Neural cell (in vitro differentiated cells): ENCODE results near the gene JAGN1. TPM values are rescaled to one million over a fixed set of nuclear protein-coding genes. Genes with fewer than 3 reads are reported as not detected.

Source experiments
- H2AFZ ChIP-seq: fragments of 200-600, 300-800 bp; sonication (generic), shearing (Covaris generic); 2 replicates; pipeline ENCODE4 v1.6.0; 2014; ENCODE audit warnings: low read depth, mild to moderate bottlenecking, antibody characterized with exemption, low read length, moderate library complexity
- H3F3A ChIP-seq: fragments of 200-600 bp; shearing (Covaris generic); 2 replicates; pipeline ENCODE4 v1.6.1; 2016; ENCODE audit warnings: mild to moderate bottlenecking, moderate library complexity, mixed read lengths, antibody characterized with exemption, low read length; ENCODE audit not compliant: insufficient read depth, poor library complexity, severe bottlenecking
- H3K27ac ChIP-seq: fragments of 200-600, 300-800 bp; sonication (generic), shearing (Covaris generic); 2 replicates; pipeline ENCODE4 v1.5.1; 2014; ENCODE audit warnings: mild to moderate bottlenecking, low read length, moderate library complexity
- H3K27me3 ChIP-seq: fragments of 300-800, 200-600 bp; sonication (generic), shearing (Covaris generic); 2 replicates; pipeline ENCODE4 v1.6.0; 2014; ENCODE audit warnings: mild to moderate bottlenecking, low read depth, low read length, moderate library complexity; ENCODE audit not compliant: insufficient read depth
- H3K36me3 ChIP-seq: fragments of 300-800, 200-600 bp; sonication (generic), shearing (Covaris generic); 2 replicates; pipeline ENCODE4 v1.5.1; 2014; ENCODE audit warnings: mild to moderate bottlenecking, antibody characterized with exemption, low read length, moderate library complexity; ENCODE audit not compliant: insufficient read depth
- H3K4me2 ChIP-seq: fragments of 300-800, 200-600 bp; sonication (generic), shearing (Covaris generic); 2 replicates; pipeline ENCODE4 v1.6.0; 2014; ENCODE audit warnings: mild to moderate bottlenecking, low read length
- H3K4me3 ChIP-seq: fragments of 300-800, 200-600 bp; sonication (generic), shearing (Covaris generic); 2 replicates; pipeline ENCODE4 v1.5.1; 2014; ENCODE audit warnings: mild to moderate bottlenecking, low read length, moderate library complexity
- H3K79me2 ChIP-seq: fragments of 200-600 bp; shearing (Covaris generic); replicated peaks from 2 replicates; pipeline ENCODE4 v1.6.0; 2014; ENCODE audit warnings: mild to moderate bottlenecking, low read length, moderate library complexity; ENCODE audit not compliant: insufficient read depth
- H3K9ac ChIP-seq: fragments of 300-800, 200-600 bp; sonication (generic), shearing (Covaris generic); 2 replicates; pipeline ENCODE4 v1.6.1; 2016; ENCODE audit warnings: mild to moderate bottlenecking, low read length, mixed read lengths
- H3K9me2 ChIP-seq: fragments of 200-600 bp; shearing (Covaris generic); 2 replicates; pipeline ENCODE4 v1.6.1; 2016; ENCODE audit warnings: mild to moderate bottlenecking, low read length, mixed read lengths; ENCODE audit not compliant: insufficient read depth
- H3K9me3 ChIP-seq: fragments of 200-600, 300-800 bp; sonication (generic), shearing (Covaris generic); 2 replicates; pipeline ENCODE4 v1.6.1; 2016; ENCODE audit warnings: mild to moderate bottlenecking, mixed run types, low read length, moderate library complexity, mixed read lengths
- H4K20me1 ChIP-seq: fragments of 200-600 bp; shearing (Covaris generic); 2 replicates; pipeline ENCODE4 v1.6.1; 2016; ENCODE audit warnings: mild to moderate bottlenecking, mixed run types; ENCODE audit not compliant: insufficient read depth
- CTCF ChIP-seq: fragments of 450-650 bp; IDR thresholded peaks from 2 replicates; pipeline ENCODE4 v1.5.1; 2014; ENCODE audit warnings: antibody characterized with exemption, mild to moderate bottlenecking, moderate library complexity; ENCODE audit not compliant: poor library complexity, severe bottlenecking
- EP300 ChIP-seq: fragments of 450-650 bp; conservative IDR thresholded peaks from 2 replicates; pipeline ENCODE4 v1.6.1; 2014; ENCODE audit warnings: antibody characterized with exemption, mild to moderate bottlenecking, moderate library complexity; ENCODE audit not compliant: poor library complexity, severe bottlenecking
- EZH2 ChIP-seq: fragments of 200-600, 300-800 bp; shearing (Covaris generic), sonication (generic); IDR thresholded peaks from 2 replicates; pipeline ENCODE4 v1.6.1; 2014; ENCODE audit warnings: antibody characterized with exemption, low read length, borderline replicate concordance, mild to moderate bottlenecking; ENCODE audit not compliant: insufficient read depth, poor library complexity, severe bottlenecking
- MXI1 ChIP-seq: fragments of 450-650 bp; conservative IDR thresholded peaks from 2 replicates; pipeline ENCODE4 v1.6.1; 2014; ENCODE audit warnings: antibody characterized with exemption, mild to moderate bottlenecking; ENCODE audit not compliant: poor library complexity, severe bottlenecking
- POLR2AphosphoS5 ChIP-seq: IDR thresholded peaks from 2 replicates; pipeline ENCODE4 v1.6.1; 2012
- RAD21 ChIP-seq: fragments of 450-650 bp; conservative IDR thresholded peaks from 2 replicates; pipeline ENCODE4 v1.6.1; 2014; ENCODE audit warnings: antibody characterized with exemption, mild to moderate bottlenecking, moderate library complexity
- REST ChIP-seq: IDR thresholded peaks from 2 replicates; pipeline ENCODE4 v1.6.1; 2012; ENCODE audit warnings: borderline replicate concordance
- SMC3 ChIP-seq: fragments of 450-650 bp; conservative IDR thresholded peaks from 2 replicates; pipeline ENCODE4 v1.6.1; 2014; ENCODE audit warnings: antibody characterized with exemption, mild to moderate bottlenecking, moderate library complexity; ENCODE audit not compliant: poor library complexity
- TAF1 ChIP-seq: IDR thresholded peaks from 2 replicates; pipeline ENCODE4 v1.6.1; 2012; ENCODE audit warnings: low read depth
- polyA plus RNA-seq: library from polyadenylated mRNA; depleted of rRNA; stranded (reverse); fragments of >200 nt; gene quantifications from 2 replicates; pipeline ENCODE4 v1.2.3, GENCODE V29; 2014

The JAGN1 gene
- polyA plus RNA-seq, 1 donor from 2014 or later: 26.5 TPM

- Histone ChIP-seq H3K9me3 (no peaks in the 10 kb centered on the region), H3K27me3 (no peaks in the 10 kb centered on the region), H3K27ac (no peak overlapping the region), H4K20me1 (no peaks in the 10 kb centered on the region), H3K9ac (no peak overlapping the region), H3K79me2 (no peaks in the 10 kb centered on the region), H2AFZ (no peak overlapping the region), H3K9me2 (no peaks in the 10 kb centered on the region), H3K36me3 (no peaks in the 10 kb centered on the region), H3K4me3 (no peak overlapping the region), H3K4me2 (no peak overlapping the region), H3F3A (no peaks in the 10 kb centered on the region)
- TF ChIP-seq RAD21: no peak
- TF ChIP-seq EP300: no peak
- TF ChIP-seq TAF1: no peak
- TF ChIP-seq MXI1: no peak
- TF ChIP-seq REST: no peak
- no peak for TF ChIP-seq EZH2
- TF ChIP-seq CTCF: no peak
- TF ChIP-seq SMC3: no peak
- TF ChIP-seq POLR2AphosphoS5: no peak
Measured at GRCh38 chr3:9937486-9938238, 47.3 kb downstream of the JAGN1 start.

GRCh38 chr3:9938966-9939365 lies 48.6 kb downstream of the JAGN1 start:
- no peaks in the 10 kb centered on the region for H3K9me2 ChIP-seq
- H3K36me3 ChIP-seq: no peaks in the 10 kb centered on the region

More at GRCh38 chr3:9938966-9939365, 48.6 kb downstream of the JAGN1 start:
- no peak overlapping the region for H3K27ac ChIP-seq
- H4K20me1 ChIP-seq: no peaks in the 10 kb centered on the region
- TF ChIP-seq POLR2AphosphoS5: no peak
- TF ChIP-seq EP300: no peak
- no peak for TF ChIP-seq TAF1
- TF ChIP-seq RAD21: no peak
- no peak for TF ChIP-seq MXI1
- TF ChIP-seq EZH2: no peak
- TF ChIP-seq REST: no peak
- no peak for TF ChIP-seq CTCF
- TF ChIP-seq SMC3: no peak
- no peak overlapping the region for H3K4me3 ChIP-seq
- no peaks in the 10 kb centered on the region for H3F3A ChIP-seq
- no peak overlapping the region for H2AFZ ChIP-seq
- no peak overlapping the region for H3K4me2 ChIP-seq
- no peaks in the 10 kb centered on the region for H3K79me2 ChIP-seq
- H3K9me3 ChIP-seq: no peaks in the 10 kb centered on the region
- no peaks in the 10 kb centered on the region for H3K27me3 ChIP-seq
- no peak overlapping the region for H3K9ac ChIP-seq
